ENCODE results near the gene SPAG16. TPM values are rescaled to one million over a fixed set of nuclear protein-coding genes. Genes with fewer than 3 reads are reported as not detected.
A peak's percentile ranks its signal among the peaks of the same experiment; 100 is the strongest.

Gene SPAG16
- total RNA-seq, 4 donors from 2014 or later: 5.0 to 73.8 (median 21.6) TPM

DNA sequence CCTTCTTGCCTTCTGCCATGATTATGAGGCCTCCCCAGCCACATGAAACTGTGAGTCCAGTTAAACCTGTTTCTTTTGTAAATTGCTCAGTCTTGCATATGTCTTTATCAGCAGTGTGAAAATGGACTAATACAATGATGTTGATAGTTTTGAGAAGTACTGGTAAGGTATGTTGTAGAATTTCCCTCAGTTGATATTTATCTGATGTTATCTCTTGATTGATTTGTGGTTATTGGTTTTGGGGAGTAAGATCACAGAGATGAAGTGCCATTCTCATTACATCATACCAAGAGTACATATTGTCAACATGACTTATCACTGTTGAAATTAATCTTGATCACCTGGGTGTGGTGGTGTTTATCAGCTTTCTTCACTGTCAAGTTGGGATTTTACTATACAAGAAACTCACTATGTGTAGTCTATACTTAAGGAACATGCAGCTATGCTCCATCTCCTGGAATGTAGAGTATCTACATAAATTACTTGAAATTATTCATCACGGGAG, 5.1 kb upstream of the SPAG16 start:
- intact Hi-C loops (cut with DNase I; ENCODE audit: low total_unique reads): no loop called here
- Histone ChIP-seq H3K4me3 (no peak overlapping the region), H3K27ac (no peak overlapping the region), H3K36me3 (no peaks in the 10 kb centered on the region), H3K27me3 (no peaks in the 10 kb centered on the region), H3K9me3 (no peaks in the 10 kb centered on the region), H3K4me1 (no peaks in the 10 kb centered on the region)
- DNase-seq: no peak
- TF ChIP-seq POLR2A (IDR thresholded peaks at IDR 0.05) (no peak), CTCF (IDR thresholded peaks at IDR 0.05) (no peak)

GRCh38 chr2:213279971-213280370, 4.3 kb upstream of the SPAG16 start:
- TF ChIP-seq POLR2A (IDR thresholded peaks at IDR 0.05) (no peak), CTCF (IDR thresholded peaks at IDR 0.05) (no peak)
- no peak overlapping the region for H3K27ac ChIP-seq
- H3K36me3 ChIP-seq: no peaks in the 10 kb centered on the region
- DNase-seq: peak; percentile 18 to 28
- no peaks in the 10 kb centered on the region for H3K27me3 ChIP-seq
- intact Hi-C loops (cut with DNase I; ENCODE audit: low total_unique reads): no loop called here
- H3K4me1 ChIP-seq: no peaks in the 10 kb centered on the region
- no peak overlapping the region for H3K4me3 ChIP-seq
- H3K9me3 ChIP-seq: no peaks in the 10 kb centered on the region

DNA sequence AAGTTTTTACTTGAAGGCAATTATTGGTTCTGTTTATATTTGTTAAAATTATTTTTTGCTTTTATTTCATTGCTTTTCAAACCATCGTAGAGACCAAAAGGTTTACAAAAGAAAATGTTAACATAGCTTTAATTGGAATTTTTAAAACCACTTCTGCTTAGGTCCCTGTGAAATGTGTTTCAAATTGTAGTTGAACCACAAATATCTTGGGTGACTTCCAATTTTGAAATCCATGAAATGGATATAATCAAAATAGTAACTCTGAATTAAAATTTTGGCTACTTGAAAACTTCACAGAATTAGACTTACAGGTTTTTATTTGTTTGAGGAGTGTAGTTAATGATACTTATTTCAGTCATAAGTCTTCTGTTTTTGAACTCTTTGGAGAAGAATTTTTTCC, 3.1 kb upstream of the SPAG16 start:
- H3K4me1 ChIP-seq: peaks cover 0 to 3% of the 10 kb centered on the region in 2 donors
- H3K4me3 ChIP-seq: no peak overlapping the region
- no peaks in the 10 kb centered on the region for H3K36me3 ChIP-seq
- intact Hi-C loops (cut with DNase I; ENCODE audit: low total_unique reads): no loop called here
- no peaks in the 10 kb centered on the region for H3K9me3 ChIP-seq
- no peak for DNase-seq
- no peak overlapping the region for H3K27ac ChIP-seq
- no peak for TF ChIP-seq CTCF (IDR thresholded peaks at IDR 0.05)
- no peak for TF ChIP-seq POLR2A (IDR thresholded peaks at IDR 0.05)
- no peaks in the 10 kb centered on the region for H3K27me3 ChIP-seq

- Histone ChIP-seq H3K27me3 (no peaks in the 10 kb centered on the region), H3K4me1 (peaks cover 0 to 3% of the 10 kb centered on the region in 2 donors), H3K36me3 (no peaks in the 10 kb centered on the region), H3K27ac (peak overlapping the region in 1 of 2 donors; percentile 82), H3K4me3 (no peak overlapping the region), H3K9me3 (no peaks in the 10 kb centered on the region)
- TF ChIP-seq CTCF (IDR thresholded peaks at IDR 0.05) (no peak), POLR2A (IDR thresholded peaks at IDR 0.05) (no peak)
- no peak for DNase-seq
- intact Hi-C loops (cut with DNase I; ENCODE audit: low total_unique reads): no loop called here
These were observed 1.1 kb downstream of the SPAG16 start for GRCh38 chr2:213285404-213285803.

- no peaks in the 10 kb centered on the region for H3K27me3 ChIP-seq
- H3K4me1 ChIP-seq: peaks cover 0 to 3% of the 10 kb centered on the region in 2 donors
- DNase-seq: no peak
- H3K36me3 ChIP-seq: no peaks in the 10 kb centered on the region
- TF ChIP-seq POLR2A (IDR thresholded peaks at IDR 0.05) (no peak), CTCF (IDR thresholded peaks at IDR 0.05) (no peak)
- H3K27ac ChIP-seq: no peak overlapping the region
- no peak overlapping the region for H3K4me3 ChIP-seq
- intact Hi-C loops (cut with DNase I; ENCODE audit: low total_unique reads): no loop called here
- H3K9me3 ChIP-seq: no peaks in the 10 kb centered on the region
These were observed 1.9 kb downstream of the SPAG16 start for GRCh38 chr2:213286161-213286560.
